Lung microvascular endothelial cell (primary cell): ENCODE measurements around the gene ARL6IP1. TPM values are rescaled to one million over a fixed set of nuclear protein-coding genes. Genes with fewer than 3 reads are reported as not detected.
"Not testable (repeated sequence)": the region's sequence is repeated elsewhere in the genome, so short reads cannot be mapped to it uniquely, and the experiment has no call there.

Experiments used
- DNase-seq, 2 donors: peaks; one replicate each; pipeline versions ENCODE4 v3.0.0 to v3.0.0-alpha.2; 2010; ENCODE audit warnings: low read depth in 2 of 2
- total RNA-seq: library from RNA; depleted of rRNA; stranded (reverse); fragments of >200 nt; gene quantifications from 2 replicates; pipeline ENCODE4 v1.2.1, GENCODE V29; 2014

ARL6IP1 gene
- total RNA-seq, 1 donor from 2014 or later: 872 TPM

- no peak for DNase-seq
Measured at GRCh38 chr16:18799500-18799899, 1.8 kb downstream of the ARL6IP1 start.

GRCh38 chr16:18797746-18798145, 3.6 kb downstream of the ARL6IP1 start:
- DNase-seq: peak in 1 of 2 donors; percentile 59

GRCh38 chr16:18796377-18796776, 5.0 kb downstream of the ARL6IP1 start:
- DNase-seq: peak in 1 of 2 donors; percentile 23

GRCh38 chr16:18792836-18793433, 8.4 kb downstream of the ARL6IP1 start:
- peak in 1 of 2 donors; percentile 31 for DNase-seq

GRCh38 chr16:18789850-18790706, 11.3 kb downstream of the ARL6IP1 start, which contains the start of gene RPS15A:
Gene RPS15A, minus strand, starts transcription at chr16:18790334. Its CDS starts 1,221 bp downstream, at chr16:18789113.
- peak; percentile 97 to 98 for DNase-seq

GRCh38 chr16:18789515-18789849, 11.9 kb downstream of the ARL6IP1 start:
- no peak for DNase-seq

GRCh38 chr16:18788828-18789514, 12.4 kb downstream of the ARL6IP1 start:
- DNase-seq: peak; percentile 42 to 49

- no peak for DNase-seq
Measured at GRCh38 chr16:18784917-18785623, 16.3 kb downstream of the ARL6IP1 start.

GRCh38 chr16:18783430-18784341, 17.7 kb downstream of the ARL6IP1 start:
- DNase-seq: no peak

- no peak for DNase-seq
Measured at GRCh38 chr16:18782697-18783429, 18.5 kb downstream of the ARL6IP1 start.

GRCh38 chr16:18781232-18781631, 20.1 kb downstream of the ARL6IP1 start:
- DNase-seq: not testable (repeated sequence)

- DNase-seq: not testable (repeated sequence)
Measured at GRCh38 chr16:18780460-18781026, 20.8 kb downstream of the ARL6IP1 start.

- DNase-seq: not testable (repeated sequence)
Measured at GRCh38 chr16:18777664-18778063, 23.7 kb downstream of the ARL6IP1 start.

GRCh38 chr16:18776334-18776733, 25.0 kb downstream of the ARL6IP1 start:
- not testable (repeated sequence) for DNase-seq

- DNase-seq: not testable (repeated sequence)
Measured at GRCh38 chr16:18774651-18775050, 26.7 kb downstream of the ARL6IP1 start.

GRCh38 chr16:18772171-18772570, 29.2 kb downstream of the ARL6IP1 start:
- DNase-seq: not testable (repeated sequence)

- DNase-seq: not testable (repeated sequence)
Measured at GRCh38 chr16:18770336-18770962, 30.9 kb downstream of the ARL6IP1 start.

- not testable (repeated sequence) for DNase-seq
Measured at GRCh38 chr16:18767217-18767616, 34.1 kb downstream of the ARL6IP1 start.

- not testable (repeated sequence) for DNase-seq
Measured at GRCh38 chr16:18762713-18763112, 38.6 kb downstream of the ARL6IP1 start.
